GM19351 (cell line): ENCODE data around the gene OPRL1.

Source experiments
- ATAC-seq: cut with Tn5 transposase; IDR thresholded peaks from one replicate; pipeline ENCODE4 v1.9.1; 2021; ENCODE audit warnings: mild to moderate bottlenecking, moderate library complexity; ENCODE audit not compliant: unreplicated experiment

The OPRL1 gene

DNA sequence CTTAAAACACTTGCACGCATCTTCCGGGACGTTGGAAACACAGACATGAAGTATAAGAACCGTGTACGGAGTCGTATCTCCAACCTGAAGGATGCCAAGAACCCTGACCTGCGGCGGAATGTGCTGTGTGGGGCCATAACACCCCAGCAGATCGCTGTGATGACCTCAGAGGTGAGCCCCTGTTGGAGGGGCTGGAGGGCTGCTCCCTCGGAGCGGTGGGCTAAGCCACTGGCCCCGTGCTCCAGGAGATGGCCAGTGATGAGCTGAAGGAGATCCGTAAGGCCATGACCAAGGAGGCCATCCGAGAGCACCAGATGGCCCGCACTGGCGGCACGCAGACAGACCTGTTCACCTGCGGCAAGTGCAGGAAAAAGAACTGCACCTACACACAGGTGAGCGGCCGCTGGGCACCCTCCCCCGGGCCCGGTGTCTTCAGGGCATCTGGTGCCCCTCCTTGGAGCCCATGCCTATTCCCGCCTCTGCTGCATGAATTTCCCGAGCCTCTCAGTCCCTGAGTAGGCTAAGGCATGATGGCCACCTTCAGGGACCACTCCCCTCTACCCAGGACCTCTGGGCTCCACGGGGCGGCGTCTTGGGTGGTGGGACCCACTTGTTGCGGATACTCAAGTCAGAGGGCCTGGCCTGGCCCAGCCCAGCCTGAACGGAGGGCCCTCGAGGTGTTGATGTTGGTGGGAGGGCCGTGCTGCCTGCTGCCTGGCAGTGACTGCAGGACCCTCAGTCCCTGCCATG is 9.5 kb upstream of the OPRL1 start:
- ATAC-seq = no peak

- ATAC-seq = no peak
Observed at GRCh38 chr20:64071341-64072332, 8.2 kb upstream of the OPRL1 start.

DNA sequence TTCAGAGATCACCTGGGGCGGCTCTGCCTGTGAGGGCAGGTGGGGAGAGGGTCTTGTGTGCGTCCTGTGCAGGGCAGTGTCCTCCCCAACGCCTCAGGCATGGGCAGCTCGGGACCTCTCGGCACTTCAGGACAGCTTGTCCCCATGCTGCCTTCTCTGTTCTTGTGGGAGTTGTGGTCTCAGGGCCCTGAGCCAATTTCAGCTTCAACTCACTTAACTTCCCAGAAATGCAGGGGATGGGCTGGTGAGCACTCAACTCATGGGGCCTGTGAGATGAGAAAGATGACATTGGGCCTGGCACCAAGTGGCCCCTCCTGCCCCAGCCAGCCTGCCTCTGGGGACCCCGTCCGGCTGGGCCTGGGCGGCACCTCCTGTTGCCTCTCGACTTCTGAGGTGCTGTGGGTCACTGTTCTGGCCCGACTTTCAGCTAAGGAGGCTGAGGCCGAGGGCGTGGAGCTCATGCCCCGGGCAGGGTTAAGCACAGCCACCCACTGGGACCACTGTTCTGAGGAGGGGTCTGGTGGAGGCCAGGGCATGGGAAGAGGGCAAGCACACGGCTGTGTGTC is 7.3 kb upstream of the OPRL1 start:
- ATAC-seq = no peak

DNA sequence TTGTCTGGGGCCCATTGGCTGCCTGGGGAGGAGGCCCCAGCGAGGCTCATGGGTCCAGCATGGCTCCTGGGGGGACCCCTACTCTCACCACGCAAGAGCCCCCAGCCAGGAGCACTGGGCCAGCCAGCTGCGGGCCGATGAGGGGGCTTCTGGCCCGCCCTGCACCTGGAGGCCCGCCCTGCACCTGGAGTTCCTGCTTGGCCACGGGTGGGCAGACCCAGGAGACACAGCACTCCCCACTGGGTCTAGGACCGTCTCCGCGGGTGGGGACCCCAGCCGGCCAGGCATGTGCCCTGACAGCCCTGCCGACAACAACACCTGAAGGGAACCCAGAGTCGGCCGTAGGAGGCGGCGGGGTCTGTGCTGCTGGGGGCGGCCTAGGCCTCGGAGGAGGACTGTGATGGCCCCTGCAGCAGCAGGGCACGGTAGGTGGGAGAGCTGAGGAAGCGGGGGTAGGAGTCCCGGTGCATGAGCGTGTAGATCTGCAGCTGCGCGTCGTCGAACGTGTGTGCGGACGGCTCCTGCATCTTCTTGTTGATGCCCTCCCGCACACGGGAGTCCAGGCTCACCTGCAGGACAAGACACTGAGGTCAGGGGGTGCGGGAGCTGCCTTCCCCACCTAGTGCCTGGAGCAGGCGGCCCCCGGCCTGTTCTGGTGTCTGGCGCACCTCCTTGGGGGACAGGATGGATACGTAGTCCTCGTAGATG is 6.3 kb upstream of the OPRL1 start:
- ATAC-seq = no peak

DNA sequence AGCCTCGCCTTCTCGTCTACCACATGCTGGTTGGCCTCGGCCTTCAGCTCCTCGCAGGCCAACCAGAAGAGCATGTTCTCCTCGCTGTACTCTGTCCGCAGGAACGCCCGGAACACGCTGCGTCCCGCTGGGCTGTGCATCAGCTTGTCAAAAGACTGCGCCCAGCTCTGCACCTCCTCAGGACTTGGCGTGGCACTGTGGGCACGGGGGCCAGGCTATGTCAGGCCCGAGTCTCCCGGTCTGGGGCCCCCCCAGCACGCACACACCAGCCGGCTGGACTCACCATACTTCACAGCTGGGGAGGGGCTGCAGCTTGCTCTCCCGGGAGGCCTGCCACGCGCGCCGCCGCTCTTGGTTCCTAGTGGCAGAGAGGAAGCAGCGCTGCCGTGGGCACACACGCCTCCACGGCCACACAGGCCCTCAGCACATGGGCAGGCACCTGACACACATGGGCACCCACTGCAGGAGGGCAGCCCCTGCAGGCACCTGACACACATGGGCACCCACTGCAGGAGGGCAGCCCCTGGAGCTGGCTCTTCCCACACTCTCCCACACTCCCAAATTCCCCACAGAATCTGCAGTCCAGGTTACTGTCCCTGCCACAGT is 5.6 kb upstream of the OPRL1 start:
- no peak for ATAC-seq

DNA sequence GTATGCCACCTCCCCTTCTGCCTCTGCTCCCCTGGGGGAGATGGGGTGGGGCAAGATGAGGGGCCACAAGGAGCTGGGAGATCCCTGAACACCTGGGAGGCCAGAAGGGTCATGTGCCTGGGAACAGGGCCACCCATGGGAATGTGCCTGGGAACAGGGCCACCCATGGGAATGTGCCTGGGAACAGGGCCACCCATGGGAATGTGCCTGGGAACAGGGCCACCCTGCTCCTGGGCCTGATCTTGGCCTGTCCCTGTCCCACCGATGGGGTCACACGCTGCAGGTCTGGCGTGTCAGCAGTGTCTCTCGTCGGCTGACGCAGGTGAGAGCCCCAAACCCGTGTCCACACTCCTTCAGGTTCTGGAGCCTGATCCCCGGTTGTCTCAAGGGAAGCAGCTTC is 4.9 kb upstream of the OPRL1 start:
- ATAC-seq = no peak

DNA sequence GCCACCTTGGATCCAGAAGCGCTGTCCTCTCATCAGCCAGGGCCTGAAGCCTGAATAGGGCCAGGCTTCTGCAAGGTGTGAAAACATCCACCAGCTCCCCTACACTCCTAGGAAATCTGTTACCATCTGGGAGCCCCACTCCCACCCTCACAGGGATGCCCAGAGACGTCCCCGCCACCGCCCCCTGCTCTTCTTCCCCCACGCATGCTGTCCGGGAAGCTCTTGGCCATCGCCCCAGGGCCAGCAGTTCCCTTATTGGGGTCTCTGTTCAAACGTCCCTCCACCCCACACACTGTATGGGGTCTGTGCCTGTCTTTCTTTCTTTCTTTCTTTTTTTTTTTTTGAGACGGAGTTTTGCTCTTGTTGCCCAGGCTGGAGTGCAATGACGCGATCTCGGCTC is 4.3 kb upstream of the OPRL1 start:
- ATAC-seq = no peak

DNA sequence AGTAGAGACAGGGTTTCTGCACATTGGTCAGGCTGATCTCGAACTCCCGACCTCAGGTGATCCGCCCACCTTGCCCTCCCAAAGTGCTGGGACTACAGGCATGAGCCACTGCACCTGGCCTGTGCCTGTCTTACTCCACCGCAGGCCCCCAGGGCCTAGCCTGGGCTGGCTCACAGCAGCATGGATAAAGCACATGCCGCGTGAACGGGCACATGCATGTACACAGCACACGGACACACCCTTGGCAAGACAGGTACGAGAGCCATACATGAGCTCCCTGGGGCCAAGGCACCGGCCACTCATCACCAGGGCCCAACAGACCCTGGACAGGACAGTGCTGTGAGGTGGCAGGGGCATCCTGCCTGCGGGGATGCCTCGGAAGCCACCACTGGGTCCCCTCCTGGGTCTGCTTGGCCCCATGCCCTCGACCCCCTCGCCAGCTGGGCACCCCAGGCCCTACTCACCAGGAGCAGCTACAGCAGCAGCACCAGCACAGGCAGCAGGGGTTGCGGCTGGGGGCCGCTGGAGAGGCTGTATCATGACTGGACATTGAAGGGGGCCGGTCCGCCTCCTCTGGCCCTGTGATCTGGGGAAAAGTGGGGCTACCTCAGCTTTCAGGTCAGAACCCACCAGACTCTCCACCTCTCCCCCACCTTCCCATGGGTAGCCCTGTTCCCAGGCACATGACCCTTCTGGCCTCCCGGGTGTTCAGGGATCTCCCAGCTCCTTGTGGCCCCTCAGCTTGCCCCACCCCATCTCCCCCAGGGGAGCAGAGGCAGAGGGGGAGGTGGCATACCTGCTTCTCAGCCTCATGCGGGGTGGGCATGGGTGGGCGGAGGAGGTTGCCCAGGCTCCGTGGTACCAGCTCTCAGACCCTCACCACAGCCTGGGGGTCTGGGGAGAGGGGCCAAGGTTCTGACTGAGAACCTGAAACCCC is 3.6 kb upstream of the OPRL1 start:
- ATAC-seq = no peak

DNA sequence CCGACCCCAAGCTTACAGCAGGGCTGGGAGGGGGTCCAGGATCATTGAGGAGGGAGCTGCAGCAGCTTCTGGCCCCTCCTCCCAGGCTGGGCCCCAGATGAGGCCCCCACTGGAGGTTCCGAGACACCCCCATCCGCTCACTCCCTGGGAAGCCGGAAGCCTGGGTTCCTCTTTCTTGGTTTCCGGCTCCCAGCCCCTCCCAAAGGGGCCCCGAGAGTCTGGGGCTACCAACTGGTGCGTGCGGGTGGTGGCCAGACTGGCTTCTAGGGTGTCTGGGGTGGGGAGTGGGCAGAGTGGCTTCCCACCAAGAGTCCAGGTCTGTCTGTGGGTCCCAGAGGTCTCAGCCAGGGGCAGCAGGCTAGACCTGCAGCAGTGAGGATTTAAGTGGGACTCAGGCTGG is 2.8 kb upstream of the OPRL1 start:
- ATAC-seq = no peak

GRCh38 chr20:64077541-64077875 is 2.4 kb upstream of the OPRL1 start:
- ATAC-seq = no peak

DNA sequence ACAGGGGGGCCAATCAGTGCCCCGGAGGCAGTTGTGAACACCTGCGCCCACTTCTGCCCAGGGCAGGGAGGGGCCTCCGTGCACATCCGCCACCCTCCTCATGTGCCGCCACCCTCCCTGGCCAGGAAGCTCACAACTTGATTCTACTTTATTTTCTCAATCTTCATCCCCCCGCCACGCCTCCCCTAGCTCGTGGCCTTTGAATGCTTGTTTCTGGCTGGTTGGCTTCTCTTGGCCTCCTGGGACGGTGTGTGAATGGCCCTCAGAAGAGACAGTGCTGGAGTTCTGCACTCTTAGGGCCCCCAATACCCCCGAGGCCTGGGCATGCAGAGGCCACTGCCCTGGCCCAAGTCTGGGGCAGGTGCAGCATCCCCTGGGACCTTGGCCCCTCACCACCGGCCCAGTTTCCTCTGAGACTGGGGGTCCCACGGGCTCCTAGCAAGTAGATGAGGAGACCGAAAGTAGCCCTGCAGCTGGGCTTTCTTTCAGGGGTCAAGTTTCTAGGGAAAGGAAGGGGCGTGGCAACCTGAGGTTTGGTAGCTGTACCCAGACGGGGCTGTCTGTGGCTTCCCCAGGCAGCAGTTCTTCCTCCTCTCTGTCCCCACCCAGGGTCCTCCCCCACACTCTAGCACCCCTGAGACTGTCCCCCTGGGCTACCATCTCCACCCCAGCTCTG is 1.9 kb upstream of the OPRL1 start:
- ATAC-seq = no peak

DNA sequence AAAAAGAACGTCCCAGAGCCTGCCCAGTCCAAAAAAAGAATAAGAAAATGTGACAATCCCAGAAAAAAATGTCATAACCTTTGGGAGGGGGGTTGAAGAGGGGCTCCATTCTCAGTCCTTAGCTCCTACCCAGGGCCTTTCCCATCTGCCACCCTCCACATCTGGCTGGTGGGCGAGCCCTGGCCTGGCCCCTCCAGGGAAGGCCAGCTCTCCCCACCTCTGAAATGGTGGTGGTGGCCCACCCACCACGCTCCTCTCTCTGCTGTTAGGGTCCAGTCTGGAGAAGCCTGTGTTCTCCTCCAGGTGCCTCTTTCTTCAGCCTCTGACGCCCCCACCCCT is 979 bp upstream of the OPRL1 start:
- ATAC-seq = no peak

DNA sequence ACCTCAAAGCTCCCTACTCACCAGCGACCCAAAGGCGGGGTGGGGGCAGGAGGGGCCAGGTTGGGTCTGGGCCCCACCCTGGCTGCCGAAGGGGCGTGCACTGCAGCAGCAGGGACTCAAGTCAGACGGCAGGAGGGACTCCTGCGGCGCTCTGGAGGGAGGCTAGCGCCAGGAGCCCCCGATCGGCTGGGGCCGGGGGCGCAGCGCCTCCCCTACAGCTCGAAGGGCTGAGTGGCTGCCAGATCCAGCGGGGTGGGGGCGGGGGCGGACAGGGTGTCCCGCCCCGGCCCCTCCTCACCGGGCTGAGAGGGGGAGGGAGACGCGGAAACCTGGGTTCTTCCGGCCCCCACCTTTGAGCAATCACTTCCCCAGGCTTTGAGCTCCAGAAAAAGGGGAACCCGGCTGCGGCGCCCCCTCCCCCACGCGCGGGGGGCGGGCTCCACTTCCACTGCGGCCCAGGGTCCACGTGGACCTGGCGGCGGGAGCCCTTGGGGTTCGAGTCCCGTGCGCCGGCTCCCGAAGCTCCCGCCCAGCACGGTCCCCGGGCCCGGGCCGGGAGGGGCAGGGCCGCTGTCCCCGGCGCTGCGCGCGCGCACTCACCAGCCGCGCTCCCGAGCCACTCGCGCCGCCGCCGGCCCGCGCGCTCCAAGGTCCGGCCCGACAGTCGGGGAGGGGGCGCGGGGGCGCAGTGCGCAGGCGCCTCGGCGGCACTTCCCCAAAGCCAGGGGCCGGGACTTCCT is 439 bp upstream of the OPRL1 start, which contains the start of gene RGS19:
RGS19 (minus strand) TSS at position 246 of the 740 bp plus-strand sequence. CDS start 2,632 bp downstream, outside the sequence.
- ATAC-seq = peak; percentile 37

DNA sequence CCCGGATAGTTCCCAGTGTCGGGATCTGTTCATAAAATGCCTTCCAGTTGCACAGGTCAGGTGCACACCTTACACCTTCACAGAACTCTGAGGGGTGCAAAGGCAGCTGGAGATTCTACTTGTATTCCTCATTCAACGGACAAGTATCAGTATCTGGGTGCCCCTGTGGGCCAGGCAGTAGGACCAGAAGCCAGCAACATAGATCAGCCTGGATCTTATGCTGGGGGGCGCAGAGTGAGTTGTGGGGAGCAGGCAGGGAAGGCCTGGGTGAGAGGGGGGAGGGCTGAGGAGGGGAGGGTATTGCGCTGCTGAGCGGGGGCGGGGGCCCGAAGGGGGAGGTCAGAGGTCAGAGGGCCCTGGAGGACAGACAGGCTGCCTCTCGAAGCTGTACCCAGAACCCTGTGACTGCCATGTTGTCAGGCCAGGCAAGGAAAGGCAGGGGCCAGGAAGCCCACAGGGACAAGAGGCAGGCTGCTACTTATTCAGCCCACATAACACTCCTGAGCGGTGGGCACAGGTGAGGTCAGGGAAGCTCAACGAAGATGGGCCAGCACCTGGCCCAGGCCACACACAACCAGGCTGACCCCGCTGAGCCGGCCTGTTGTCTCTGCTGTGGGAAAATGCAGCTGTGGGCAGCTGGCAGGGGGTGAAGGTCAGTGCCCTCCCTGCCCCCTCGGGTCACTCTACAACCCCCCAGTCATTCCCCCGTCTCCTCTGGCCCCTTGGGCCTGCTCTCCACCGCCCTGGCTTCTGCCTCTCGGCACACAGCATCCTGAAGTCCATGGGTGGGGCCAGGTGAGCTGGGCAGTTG is 1.1 kb downstream of the OPRL1 start:
- ATAC-seq = no peak

DNA sequence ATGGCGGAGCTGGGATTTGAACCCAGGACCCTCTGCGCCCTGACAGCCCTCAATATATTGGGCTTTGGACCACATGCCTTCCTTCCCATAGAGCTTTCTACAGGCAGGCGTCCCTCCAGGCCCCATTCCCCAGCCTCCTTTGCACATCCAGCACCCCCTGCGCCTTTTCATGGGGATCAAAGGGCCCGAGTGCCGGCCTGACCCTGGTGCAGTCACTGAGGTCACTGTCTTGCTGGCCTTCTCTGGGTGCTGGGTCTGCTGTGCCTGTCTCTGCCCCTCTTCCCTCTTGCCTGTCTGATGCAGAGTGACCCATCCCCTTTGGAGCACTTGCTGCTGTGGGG is 1.7 kb downstream of the OPRL1 start:
- ATAC-seq = no peak

DNA sequence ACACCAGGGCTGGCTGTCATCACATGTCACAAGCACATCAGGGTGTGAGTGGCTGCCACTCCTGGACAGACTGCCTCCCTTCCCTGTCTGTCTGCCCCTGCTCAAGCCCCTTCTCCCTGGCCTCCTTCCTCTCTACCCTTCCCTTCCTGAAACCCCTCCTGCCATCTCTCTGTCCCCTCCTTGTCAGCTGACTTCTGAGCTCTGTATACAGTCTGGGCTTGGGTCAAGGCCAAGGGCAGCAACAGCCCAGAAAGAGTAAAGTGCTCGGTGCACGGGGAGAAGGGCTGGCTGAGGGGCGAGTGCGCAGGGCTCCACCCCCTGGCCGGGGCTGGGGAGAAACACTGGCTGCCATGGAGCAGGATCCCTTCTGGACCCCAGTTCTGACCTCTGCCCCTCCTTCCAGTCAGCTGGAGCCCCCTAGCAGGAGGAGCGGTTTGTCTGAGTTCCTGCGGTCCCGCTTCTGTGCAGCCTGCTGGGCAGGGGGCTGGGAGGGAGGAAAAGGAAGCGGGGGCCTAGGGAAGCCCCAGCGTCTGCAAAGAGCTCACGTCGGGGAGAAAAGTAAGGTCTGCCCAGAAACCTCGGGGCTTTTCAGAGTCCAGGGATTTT is 2.3 kb downstream of the OPRL1 start:
- ATAC-seq = no peak

DNA sequence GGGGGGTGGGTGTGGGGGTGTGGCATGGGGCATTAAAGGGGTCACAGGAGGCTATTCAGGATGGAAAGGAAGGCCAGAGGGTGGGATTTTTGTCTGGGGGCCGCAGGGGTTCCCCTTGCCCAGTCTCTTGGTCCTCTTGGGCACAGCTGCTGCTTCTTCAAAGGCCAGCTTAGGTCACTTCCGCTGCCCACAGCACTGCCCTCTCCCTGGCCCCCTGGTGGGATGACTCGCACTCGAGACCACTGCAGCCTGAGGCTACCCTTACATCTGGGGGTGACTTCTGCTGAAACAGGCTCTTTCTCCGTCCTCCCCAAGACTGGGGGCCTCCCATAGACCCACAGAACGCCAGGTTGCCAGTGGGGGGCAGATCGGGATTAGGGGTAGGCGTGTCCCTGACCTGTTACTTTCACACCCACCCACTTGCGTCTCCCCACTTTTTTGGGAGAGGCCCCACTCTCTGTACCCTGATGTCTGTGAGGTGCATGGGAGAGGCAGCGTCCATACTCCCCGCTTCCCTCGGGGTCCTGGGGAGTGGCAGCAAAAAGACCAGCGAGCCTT is 3.0 kb downstream of the OPRL1 start:
- no peak for ATAC-seq
